PC-9 (cell line): ENCODE results near the gene LRRC28. TPM values are rescaled to one million over a fixed set of nuclear protein-coding genes. Genes with fewer than 3 reads are reported as not detected.

Experiments
- BruUV-seq: library from RNA; stranded (reverse); fragments of 400-500 nt; replicated peaks from 2 replicates; lab custom pipeline; 2021; lab: Mats Ljungman, UMichigan
- CTCF ChIA-PET: fragments of 300-600 bp; sonication (Branson Sonifier 250); formaldehyde crosslinking; loops from one replicate; lab custom pipeline; 2022; ENCODE audit warnings: antibody characterized with exemption; lab: Charles Lee
- POLR2A ChIA-PET: fragments of 300-600 bp; sonication (Branson Sonifier 250); formaldehyde crosslinking; loops from one replicate; lab custom pipeline; 2022; ENCODE audit warnings: antibody characterized with exemption; ENCODE audit not compliant: unreplicated experiment; lab: Charles Lee
- DNase-seq, 2 experiments: peaks; one replicate each; pipeline versions ENCODE4 v3.0.0 to v3.0.0-alpha.2; 2015 to 2022; ENCODE audit warnings: mixed read lengths in 1 of 2
- H2AFZ ChIP-seq: fragments of 200-600 bp; sonication (generic); 2 replicates; pipeline ENCODE4 v1.8.1; 2017; ENCODE audit warnings: antibody characterized with exemption
- H3F3A ChIP-seq: fragments of 200-600 bp; sonication (generic); 2 replicates; pipeline ENCODE4 v1.8.1; 2017; ENCODE audit warnings: antibody characterized with exemption, mild to moderate bottlenecking, low read depth; ENCODE audit not compliant: insufficient read depth
- H3K27ac ChIP-seq: fragments of 200-600 bp; sonication (generic); 2 replicates; pipeline ENCODE4 v1.6.1; 2016; ENCODE audit warnings: mixed run types
- H3K27me3 ChIP-seq: fragments of 200-600 bp; sonication (generic); 2 replicates; pipeline ENCODE4 v1.6.1; 2016; ENCODE audit warnings: low read depth, mixed run types; ENCODE audit not compliant: insufficient read depth
- H3K36me3 ChIP-seq: fragments of 200-600 bp; sonication (generic); 2 replicates; pipeline ENCODE4 v1.6.1; 2016; ENCODE audit warnings: low read depth, mixed run types
- H3K4me1 ChIP-seq: fragments of 200-600 bp; sonication (generic); replicated peaks from 2 replicates; pipeline ENCODE4 v1.6.1; 2016; ENCODE audit warnings: mixed run types; ENCODE audit not compliant: insufficient read depth
- H3K4me2 ChIP-seq: fragments of 200-600 bp; sonication (generic); 2 replicates; pipeline ENCODE4 v1.6.1; 2017; ENCODE audit warnings: mixed run types
- H3K4me3 ChIP-seq: fragments of 200-600 bp; sonication (generic); 2 replicates; pipeline ENCODE4 v1.6.1; 2016; ENCODE audit warnings: mixed run types
- H3K79me2 ChIP-seq: fragments of 200-600 bp; sonication (generic); 2 replicates; pipeline ENCODE4 v1.6.1; 2017; ENCODE audit warnings: low read depth, mixed run types
- H3K9me2 ChIP-seq: fragments of 200-600 bp; sonication (generic); 2 replicates; pipeline ENCODE4 v1.8.1; 2017; ENCODE audit warnings: mild to moderate bottlenecking; ENCODE audit not compliant: insufficient read depth
- H3K9me3 ChIP-seq: fragments of 200-600 bp; sonication (generic); 2 replicates; pipeline ENCODE4 v1.8.1; 2016; ENCODE audit warnings: low read depth; ENCODE audit not compliant: insufficient read depth
- H4K20me1 ChIP-seq: fragments of 200-600 bp; sonication (generic); 2 replicates; pipeline ENCODE4 v1.8.1; 2017; ENCODE audit not compliant: insufficient read depth
- EZH2 ChIP-seq: fragments of 200-600 bp; sonication (generic); IDR thresholded peaks from 2 replicates; pipeline ENCODE4 v1.8.0; 2017; ENCODE audit warnings: antibody characterized with exemption, low read depth
- intact Hi-C: fragments of 100-400 bp; cut with micrococcal nuclease; formaldehyde crosslinking; loops from one replicate; pipeline ENCODE4 v1.10.0; 2022; ENCODE audit not compliant: unreplicated experiment
- total RNA-seq: library from RNA; stranded (reverse); gene quantifications from 2 replicates; pipeline ENCODE4 v1.2.3, GENCODE V29; 2021
- TF ChIP-seq, protein P1 (sequence below): fragments of 200-600 bp; sonication (generic); conservative IDR thresholded peaks from 2 replicates; pipeline ENCODE4 v1.6.1; 2017; ENCODE audit warnings: mixed run types, antibody characterized with exemption, mild to moderate bottlenecking, moderate library complexity

LRRC28 gene
- total RNA-seq, 1 experiment from 2014 or later = 13.5 TPM

DNA sequence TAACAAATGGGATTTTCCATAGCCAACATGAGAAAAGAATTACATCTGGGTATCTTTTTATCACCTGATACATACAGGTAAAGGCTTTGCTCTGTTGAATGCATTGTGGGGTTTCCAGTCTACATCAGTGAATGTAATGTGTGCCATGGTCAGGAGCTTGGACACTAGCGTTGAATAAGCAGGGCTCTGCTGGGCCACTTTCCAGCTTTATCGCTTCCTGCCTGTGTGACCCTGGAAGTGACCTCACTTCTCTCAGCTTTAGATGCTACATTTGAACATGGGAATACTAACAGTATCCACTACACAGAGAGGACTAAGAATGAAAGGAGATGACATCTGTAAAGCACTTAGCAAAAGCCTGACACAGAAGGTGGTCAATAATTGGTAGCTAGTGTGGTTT is 42.0 kb upstream of the LRRC28 start:
- no peak overlapping the region for H3K27ac ChIP-seq
- CTCF ChIA-PET = no interaction called here
- no peaks in the 10 kb centered on the region for H3K9me2 ChIP-seq
- no peaks in the 10 kb centered on the region for H3K27me3 ChIP-seq
- no peaks in the 10 kb centered on the region for H3F3A ChIP-seq
- intact Hi-C loops = no loop called here
- no peaks in the 10 kb centered on the region for H3K36me3 ChIP-seq
- DNase-seq = no peak
- no peak overlapping the region for H2AFZ ChIP-seq
- no peaks in the 10 kb centered on the region for H3K79me2 ChIP-seq
- POLR2A ChIA-PET = no interaction called here
- H3K9me3 ChIP-seq = no peaks in the 10 kb centered on the region
- no peak overlapping the region for H3K4me2 ChIP-seq
- no peak for TF ChIP-seq EZH2
- TF ChIP-seq, protein P1, sequence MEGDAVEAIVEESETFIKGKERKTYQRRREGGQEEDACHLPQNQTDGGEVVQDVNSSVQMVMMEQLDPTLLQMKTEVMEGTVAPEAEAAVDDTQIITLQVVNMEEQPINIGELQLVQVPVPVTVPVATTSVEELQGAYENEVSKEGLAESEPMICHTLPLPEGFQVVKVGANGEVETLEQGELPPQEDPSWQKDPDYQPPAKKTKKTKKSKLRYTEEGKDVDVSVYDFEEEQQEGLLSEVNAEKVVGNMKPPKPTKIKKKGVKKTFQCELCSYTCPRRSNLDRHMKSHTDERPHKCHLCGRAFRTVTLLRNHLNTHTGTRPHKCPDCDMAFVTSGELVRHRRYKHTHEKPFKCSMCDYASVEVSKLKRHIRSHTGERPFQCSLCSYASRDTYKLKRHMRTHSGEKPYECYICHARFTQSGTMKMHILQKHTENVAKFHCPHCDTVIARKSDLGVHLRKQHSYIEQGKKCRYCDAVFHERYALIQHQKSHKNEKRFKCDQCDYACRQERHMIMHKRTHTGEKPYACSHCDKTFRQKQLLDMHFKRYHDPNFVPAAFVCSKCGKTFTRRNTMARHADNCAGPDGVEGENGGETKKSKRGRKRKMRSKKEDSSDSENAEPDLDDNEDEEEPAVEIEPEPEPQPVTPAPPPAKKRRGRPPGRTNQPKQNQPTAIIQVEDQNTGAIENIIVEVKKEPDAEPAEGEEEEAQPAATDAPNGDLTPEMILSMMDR = no peak
- no peaks in the 10 kb centered on the region for H3K4me1 ChIP-seq
- BruUV-seq = no TSS peak
- H4K20me1 ChIP-seq = no peaks in the 10 kb centered on the region
- H3K4me3 ChIP-seq = no peak overlapping the region

DNA sequence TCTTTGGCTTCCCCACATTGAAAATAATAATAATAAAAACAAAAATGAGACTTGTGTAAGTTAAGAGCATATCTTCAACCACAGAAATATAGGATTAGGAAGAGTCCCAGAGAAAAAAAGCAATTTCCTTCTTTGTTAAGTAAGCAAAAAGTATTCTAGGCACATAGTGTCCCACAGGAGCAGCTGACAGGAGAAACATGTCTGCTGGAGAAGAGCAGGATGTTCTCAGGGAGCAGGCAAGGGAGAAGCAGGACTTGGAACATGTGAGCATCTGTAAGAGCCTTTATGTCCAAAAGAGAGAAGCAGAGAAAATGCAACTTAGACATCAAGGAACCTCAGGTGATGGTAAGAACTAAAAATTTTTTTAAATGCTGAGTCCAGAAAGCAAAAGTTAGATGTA is 40.9 kb upstream of the LRRC28 start:
- no peak overlapping the region for H2AFZ ChIP-seq
- TF ChIP-seq, protein P1 = no peak
- no peak for TF ChIP-seq EZH2
- H3K4me1 ChIP-seq = no peaks in the 10 kb centered on the region
- H3K79me2 ChIP-seq = no peaks in the 10 kb centered on the region
- intact Hi-C loops = loop anchor here (5.0 kb wide), 1 partner anchor 693 kb away; no protein-coding TSS in a partner anchor
- DNase-seq = no peak
- H3K27me3 ChIP-seq = no peaks in the 10 kb centered on the region
- no peak overlapping the region for H3K4me2 ChIP-seq
- H3K9me2 ChIP-seq = no peaks in the 10 kb centered on the region
- H4K20me1 ChIP-seq = no peaks in the 10 kb centered on the region
- ChIA-PET POLR2A (interaction anchor here (0.5 kb wide), 1 partner anchor 42 kb away, joined by 4 read pairs; no protein-coding TSS in a partner anchor), CTCF (no interaction called here)
- no peak overlapping the region for H3K27ac ChIP-seq
- H3K36me3 ChIP-seq = no peaks in the 10 kb centered on the region
- H3K4me3 ChIP-seq = no peak overlapping the region
- no peaks in the 10 kb centered on the region for H3K9me3 ChIP-seq
- no TSS peak for BruUV-seq
- H3F3A ChIP-seq = no peaks in the 10 kb centered on the region

DNA sequence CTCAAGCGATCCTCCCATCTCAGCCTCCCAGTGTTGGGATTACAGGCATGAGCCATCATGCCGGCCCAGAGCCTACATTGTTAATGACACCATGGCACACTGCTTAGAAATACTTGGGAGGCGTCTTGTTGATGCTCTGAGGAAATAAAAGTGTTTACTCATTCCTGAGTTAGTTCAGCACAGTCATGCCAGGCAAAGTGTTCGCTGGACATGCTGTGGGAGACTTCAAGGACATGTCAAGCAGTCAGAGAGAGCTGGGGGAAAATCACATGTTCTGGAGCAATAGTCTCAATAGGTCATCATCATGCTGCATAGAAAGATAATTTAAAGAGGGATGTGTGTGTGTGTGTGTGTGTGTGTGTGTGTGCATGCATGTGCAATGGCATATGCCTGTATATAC is 39.4 kb upstream of the LRRC28 start:
- DNase-seq = no peak
- Histone ChIP-seq H3K27ac (no peak overlapping the region), H3K4me3 (no peak overlapping the region), H2AFZ (no peak overlapping the region), H3F3A (no peaks in the 10 kb centered on the region), H3K4me1 (no peaks in the 10 kb centered on the region), H3K27me3 (no peaks in the 10 kb centered on the region), H4K20me1 (no peaks in the 10 kb centered on the region), H3K4me2 (no peak overlapping the region), H3K9me2 (no peaks in the 10 kb centered on the region), H3K36me3 (no peaks in the 10 kb centered on the region), H3K9me3 (no peaks in the 10 kb centered on the region), H3K79me2 (no peaks in the 10 kb centered on the region)
- POLR2A ChIA-PET = interaction anchor here (0.6 kb wide), 1 partner anchor 9 kb away, joined by 4 read pairs; no protein-coding TSS in a partner anchor
- no TSS peak for BruUV-seq
- TF ChIP-seq, protein P1 = no peak
- no peak for TF ChIP-seq EZH2
- intact Hi-C loops = loop anchor here (2.0 to 5.0 kb wide), 2 partner anchors 695 to 769 kb away; no protein-coding TSS in a partner anchor
- CTCF ChIA-PET = interaction anchor here (0.6 kb wide), 1 partner anchor 129 kb away, joined by 3 read pairs; no protein-coding TSS in a partner anchor
